Astrocyte (in vitro differentiated cells and primary cell): ENCODE measurements around the gene BCAT1. TPM values are rescaled to one million over a fixed set of nuclear protein-coding genes. Genes with fewer than 3 reads are reported as not detected.

Experiments
- DNase-seq: peaks from one replicate; pipeline ENCODE4 v3.0.0-alpha.2; 2010; ENCODE audit warnings: low read depth
- FAIRE-seq: peaks from 2 replicates; lab custom pipeline; 2011; peaks lifted over from hg19 to GRCh38; lab: Jason Lieb, UNC
- H2AFZ ChIP-seq: 2 replicates; pipeline ENCODE4 v1.6.0; 2012; ENCODE audit warnings: low read depth, low read length, inconsistent platforms
- H3K27ac ChIP-seq: 2 replicates; pipeline ENCODE4 v1.5.1; 2011; ENCODE audit warnings: low read depth, low read length, inconsistent platforms
- H3K27me3 ChIP-seq: 2 replicates; pipeline ENCODE4 v1.6.0; 2011; ENCODE audit warnings: low read length, inconsistent platforms; ENCODE audit not compliant: insufficient read depth
- H3K36me3 ChIP-seq: 2 replicates; pipeline ENCODE4 v1.5.1; 2011; ENCODE audit warnings: low read length, inconsistent platforms; ENCODE audit not compliant: insufficient read depth
- H3K4me1 ChIP-seq: 2 replicates; pipeline ENCODE4 v1.5.1; 2011; ENCODE audit warnings: low read length, inconsistent platforms; ENCODE audit not compliant: insufficient read depth
- H3K4me2 ChIP-seq: 2 replicates; pipeline ENCODE4 v1.6.0; 2012; ENCODE audit warnings: low read length, inconsistent platforms
- H3K4me3 ChIP-seq: 2 replicates; pipeline ENCODE4 v1.5.1; 2011; ENCODE audit warnings: low read depth, mild to moderate bottlenecking, low read length, inconsistent platforms; ENCODE audit not compliant: insufficient read depth
- H3K79me2 ChIP-seq: 2 replicates; pipeline ENCODE4 v1.6.0; 2012; ENCODE audit warnings: mild to moderate bottlenecking, low read length, inconsistent platforms; ENCODE audit not compliant: insufficient read depth
- H3K9ac ChIP-seq: 2 replicates; pipeline ENCODE4 v1.6.0; 2012; ENCODE audit warnings: mild to moderate bottlenecking, low read length, inconsistent platforms
- H3K9me3 ChIP-seq: 2 replicates; pipeline ENCODE4 v1.5.1; 2012; ENCODE audit warnings: low read depth, mild to moderate bottlenecking, low read length, inconsistent platforms; ENCODE audit not compliant: insufficient read depth
- H4K20me1 ChIP-seq: 2 replicates; pipeline ENCODE4 v1.6.0; 2012; ENCODE audit warnings: low read length, inconsistent platforms; ENCODE audit not compliant: insufficient read depth
- H3K27ac Mint-ChIP-seq: one replicate; pipeline ENCODE4 v1.8.0; 2021; ENCODE audit warnings: mild to moderate bottlenecking, mixed read lengths; ENCODE audit not compliant: unreplicated experiment
- H3K27me3 Mint-ChIP-seq: one replicate; pipeline ENCODE4 v1.8.0; 2021; ENCODE audit warnings: low read depth, mixed read lengths; ENCODE audit not compliant: unreplicated experiment
- H3K36me3 Mint-ChIP-seq: one replicate; pipeline ENCODE4 v1.8.0; 2021; ENCODE audit warnings: low read depth, mixed read lengths; ENCODE audit not compliant: unreplicated experiment
- H3K4me1 Mint-ChIP-seq: one replicate; pipeline ENCODE4 v1.8.0; 2021; ENCODE audit warnings: low read depth, mixed read lengths; ENCODE audit not compliant: unreplicated experiment
- H3K4me3 Mint-ChIP-seq: one replicate; pipeline ENCODE4 v1.8.0; 2021; ENCODE audit warnings: mild to moderate bottlenecking, moderate library complexity, mixed read lengths; ENCODE audit not compliant: unreplicated experiment
- H3K9me3 Mint-ChIP-seq: one replicate; pipeline ENCODE4 v1.8.0; 2021; ENCODE audit warnings: mild to moderate bottlenecking, mixed read lengths; ENCODE audit not compliant: unreplicated experiment
- CTCF ChIP-seq: IDR thresholded peaks from 2 replicates; pipeline ENCODE4 v1.5.1; 2011; ENCODE audit warnings: low read depth, mild to moderate bottlenecking, inconsistent platforms, low read length, moderate library complexity; ENCODE audit not compliant: insufficient read depth
- EZH2 ChIP-seq: IDR thresholded peaks from 2 replicates; pipeline ENCODE4 v1.6.1; 2012; ENCODE audit warnings: mild to moderate bottlenecking, low read length, inconsistent platforms; ENCODE audit not compliant: insufficient read depth
- total RNA-seq: library from RNA; stranded (reverse); gene quantifications from 2 replicates; pipeline ENCODE4 v1.2.1, GENCODE V29; 2021

BCAT1 gene
- total RNA-seq, 1 donor from 2014 or later: 476 TPM

DNA sequence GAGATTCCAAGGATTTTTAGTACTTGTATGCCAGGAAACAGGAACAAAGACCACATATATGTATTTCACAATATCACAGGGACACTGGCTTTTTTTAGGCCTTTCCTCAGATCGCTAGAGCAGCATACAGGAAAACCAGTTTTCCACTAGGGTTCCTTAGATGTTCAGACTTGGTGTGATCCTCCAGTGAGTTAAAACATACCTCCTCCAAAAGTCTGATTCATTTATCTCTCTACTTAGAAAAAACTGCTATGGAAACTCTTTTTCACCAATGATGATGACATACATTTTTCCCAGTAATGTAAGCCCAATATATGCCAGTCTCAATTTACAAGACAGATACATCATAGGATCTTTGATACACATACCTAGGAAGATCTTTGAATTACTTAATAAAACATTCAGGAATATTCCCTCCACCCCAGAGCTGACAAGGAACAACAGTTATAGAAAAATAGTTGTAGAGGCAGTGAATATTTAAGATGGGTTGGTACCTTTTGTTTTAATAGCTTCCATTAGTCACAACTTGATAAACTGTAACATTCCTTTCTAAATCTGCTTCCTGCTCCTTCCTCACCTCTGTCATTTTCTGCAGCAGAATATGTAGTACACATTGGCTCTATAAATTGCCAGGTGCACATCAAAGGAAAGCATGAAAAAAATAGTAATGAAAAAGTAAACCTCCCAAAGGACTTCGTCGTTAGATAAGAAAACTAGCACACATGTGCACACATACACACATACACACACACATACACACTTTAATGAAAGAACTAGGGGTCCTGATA, 27.5 kb downstream of the BCAT1 start:
- Histone ChIP-seq H3K4me1 (peaks cover 9% of the 10 kb centered on the region), H3K4me2 (peak overlapping the region; percentile 20), H3K9ac (no peak overlapping the region), H3K27me3 (no peaks in the 10 kb centered on the region), H3K79me2 (peaks cover 83% of the 10 kb centered on the region), H2AFZ (no peak overlapping the region), H3K9me3 (no peaks in the 10 kb centered on the region), H3K36me3 (no peaks in the 10 kb centered on the region), H3K4me3 (no peak overlapping the region), H4K20me1 (peaks cover 76% of the 10 kb centered on the region), H3K27ac (peak overlapping the region; percentile 42)
- TF ChIP-seq EZH2 (no peak), CTCF (no peak)
- Mint-ChIP-seq H3K4me1 (peaks cover 49% of the 10 kb centered on the region), H3K27me3 (no peaks in the 10 kb centered on the region), H3K27ac (peak overlapping the region; percentile 43), H3K36me3 (peaks cover 6% of the 10 kb centered on the region), H3K4me3 (no peak overlapping the region), H3K9me3 (no peaks in the 10 kb centered on the region)
- DNase-seq (peak; percentile 55), FAIRE-seq (no peak)

GRCh38 chr12:24920141-24920540, 28.8 kb downstream of the BCAT1 start:
- Histone ChIP-seq H3K36me3 (no peaks in the 10 kb centered on the region), H2AFZ (no peak overlapping the region), H3K9me3 (no peaks in the 10 kb centered on the region), H3K4me3 (no peak overlapping the region), H3K9ac (no peak overlapping the region), H3K4me1 (peaks cover 9% of the 10 kb centered on the region), H3K27ac (no peak overlapping the region), H3K79me2 (peaks cover 94% of the 10 kb centered on the region), H3K27me3 (no peaks in the 10 kb centered on the region), H4K20me1 (peaks cover 81% of the 10 kb centered on the region), H3K4me2 (no peak overlapping the region)
- H3K27ac Mint-ChIP-seq: peak overlapping the region; percentile 48
- TF ChIP-seq CTCF: no peak
- H3K4me1 Mint-ChIP-seq: peaks cover 49% of the 10 kb centered on the region
- DNase-seq (no peak), FAIRE-seq (no peak)
- peaks cover 7% of the 10 kb centered on the region for H3K36me3 Mint-ChIP-seq
- no peak overlapping the region for H3K4me3 Mint-ChIP-seq
- H3K27me3 Mint-ChIP-seq: no peaks in the 10 kb centered on the region
- H3K9me3 Mint-ChIP-seq: no peaks in the 10 kb centered on the region
